NCI-H2107 (cell line): ENCODE results near the gene TFDP3.

Experiments used
- DNase-seq: peaks from one replicate; lab custom pipeline; 2025; lab: John Stamatoyannopoulos, UW

Gene TFDP3, protein sequence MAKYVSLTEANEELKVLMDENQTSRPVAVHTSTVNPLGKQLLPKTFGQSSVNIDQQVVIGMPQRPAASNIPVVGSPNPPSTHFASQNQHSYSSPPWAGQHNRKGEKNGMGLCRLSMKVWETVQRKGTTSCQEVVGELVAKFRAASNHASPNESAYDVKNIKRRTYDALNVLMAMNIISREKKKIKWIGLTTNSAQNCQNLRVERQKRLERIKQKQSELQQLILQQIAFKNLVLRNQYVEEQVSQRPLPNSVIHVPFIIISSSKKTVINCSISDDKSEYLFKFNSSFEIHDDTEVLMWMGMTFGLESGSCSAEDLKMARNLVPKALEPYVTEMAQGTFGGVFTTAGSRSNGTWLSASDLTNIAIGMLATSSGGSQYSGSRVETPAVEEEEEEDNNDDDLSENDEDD

DNA sequence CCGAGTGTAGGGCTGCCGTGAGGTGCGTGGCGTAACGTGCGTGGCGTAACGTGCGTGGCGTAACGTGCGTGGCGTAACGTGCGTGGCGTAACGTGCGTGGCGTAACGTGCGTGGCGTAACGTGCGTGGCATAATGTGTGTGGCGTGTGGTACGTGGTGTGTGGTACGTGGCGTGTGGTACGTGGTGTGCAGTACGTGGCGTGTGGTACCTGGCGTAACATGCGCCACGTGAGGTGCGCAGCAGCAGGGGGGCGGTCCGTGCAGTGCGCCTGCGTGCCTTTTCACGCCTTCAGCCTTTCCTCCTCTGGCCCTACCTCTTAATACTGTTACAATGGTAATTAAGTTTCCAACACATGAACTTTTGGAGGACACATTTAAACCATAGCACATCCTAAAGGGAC is at the start of gene TFDP3:
TSS of gene TFDP3 (minus strand) at position 26 of the 400 bp plus-strand sequence. CDS start 95 bp downstream, outside the sequence.
- DNase-seq = no peak

- DNase-seq = no peak
Measured at GRCh38 chrX:133267621-133268020, 49.5 kb upstream of the TFDP3 start.

DNA sequence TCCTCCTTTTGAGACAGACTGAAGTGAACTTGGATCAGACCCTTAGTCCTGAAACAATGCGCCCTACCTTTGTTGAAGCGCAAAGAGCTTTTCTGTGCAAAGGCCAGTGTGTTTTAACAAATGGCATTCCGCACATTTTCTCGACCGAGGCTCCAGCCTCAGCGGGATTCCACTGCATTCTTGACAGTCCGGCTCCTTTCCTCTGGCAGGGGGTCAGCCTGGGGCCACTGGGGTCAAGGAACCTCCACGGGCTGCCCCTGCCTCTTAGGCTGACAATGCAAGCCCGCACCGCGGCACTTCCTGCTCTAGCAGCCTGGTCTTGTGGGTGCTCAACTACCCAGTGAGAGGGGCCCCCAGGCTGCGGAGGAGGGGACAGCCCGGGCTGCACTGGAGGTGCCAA is 47.2 kb upstream of the TFDP3 start:
- DNase-seq = no peak

- DNase-seq = no peak
Measured at GRCh38 chrX:133258481-133258880, 40.3 kb upstream of the TFDP3 start.

GRCh38 chrX:133254666-133255065 is 36.5 kb upstream of the TFDP3 start:
- no peak for DNase-seq

DNA sequence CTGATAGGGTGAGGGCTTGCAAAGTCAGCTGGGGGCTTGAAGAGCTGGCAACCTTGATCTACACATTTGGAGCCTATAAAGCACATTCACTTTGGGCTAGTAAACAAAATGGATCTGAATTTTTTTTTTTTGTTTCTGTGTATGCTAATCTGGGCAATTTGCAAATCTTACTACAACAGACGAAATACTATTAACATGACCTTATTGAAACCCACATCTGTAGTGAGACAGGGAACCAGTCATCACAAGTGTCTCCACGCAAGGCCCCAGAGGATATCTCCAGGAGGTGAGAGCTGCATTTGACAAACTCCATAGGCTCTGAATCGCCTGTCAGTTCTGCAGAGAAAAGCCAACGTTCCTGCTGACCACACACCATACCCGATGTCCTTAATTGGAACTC is 33.0 kb upstream of the TFDP3 start:
- no peak for DNase-seq

- DNase-seq = no peak
Measured at GRCh38 chrX:133250184-133251100, 32.3 kb upstream of the TFDP3 start.

GRCh38 chrX:133249266-133250058 is 31.3 kb upstream of the TFDP3 start:
- DNase-seq = no peak

DNA sequence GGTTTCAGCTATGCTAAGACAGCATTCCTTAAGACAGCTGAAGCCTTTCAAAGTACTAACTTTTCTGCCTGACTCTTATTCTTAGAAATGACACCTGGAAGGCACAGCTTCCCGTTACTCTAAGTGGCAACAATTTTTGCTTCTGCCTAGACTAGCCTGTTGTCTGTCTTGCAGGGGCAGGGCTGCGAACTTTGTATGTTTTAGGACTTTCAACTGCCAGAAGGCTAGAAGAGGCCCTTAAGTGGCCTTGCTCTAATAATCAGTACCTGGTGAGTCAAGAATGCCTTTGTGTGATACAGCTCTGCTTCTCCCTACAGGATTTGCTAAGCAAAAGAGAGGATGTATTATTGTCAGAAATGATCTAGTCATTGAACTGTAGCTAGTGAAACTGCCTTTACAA is 30.0 kb upstream of the TFDP3 start:
- DNase-seq = no peak

DNA sequence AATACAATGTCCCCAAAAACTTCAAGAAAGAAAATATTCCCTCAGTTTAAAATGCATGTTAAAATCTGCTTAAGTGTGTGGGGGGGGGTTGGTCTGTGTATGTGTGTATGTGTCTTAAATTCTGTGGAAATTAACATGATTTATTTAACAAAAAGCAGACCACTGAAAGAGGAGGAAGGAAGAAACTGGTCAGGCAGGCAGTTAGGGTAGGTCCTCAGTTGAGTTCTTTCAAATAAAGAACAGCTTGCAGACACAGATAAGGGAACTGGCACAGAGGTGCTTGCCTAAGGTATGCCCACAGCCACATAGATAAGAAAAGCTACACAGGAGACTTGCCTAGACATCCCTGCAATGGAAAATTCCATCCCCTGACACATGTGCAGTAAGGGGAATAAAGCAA is 28.8 kb upstream of the TFDP3 start:
- DNase-seq = no peak

- DNase-seq = no peak
Measured at GRCh38 chrX:133235830-133236229, 17.7 kb upstream of the TFDP3 start.

- no peak for DNase-seq
Measured at GRCh38 chrX:133232331-133232730, 14.2 kb upstream of the TFDP3 start.

DNA sequence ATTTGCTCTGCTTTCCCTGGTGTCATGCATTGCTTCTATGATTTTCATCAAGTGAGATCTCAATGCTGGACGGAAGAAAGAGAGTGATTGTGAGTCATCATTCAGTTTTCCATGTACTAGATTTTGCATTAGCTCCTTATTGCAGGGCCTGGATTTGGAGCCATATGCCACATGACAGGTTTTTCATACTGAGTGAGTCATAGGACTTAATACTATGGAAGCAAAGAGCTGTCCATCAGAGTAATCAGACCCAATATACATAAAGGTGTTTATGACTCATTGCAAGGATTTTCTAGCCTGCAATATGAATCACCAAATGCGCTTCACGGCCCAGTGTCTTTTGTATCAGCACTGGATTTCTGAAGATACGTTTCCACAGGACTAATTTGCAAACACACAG is 11.2 kb upstream of the TFDP3 start:
- DNase-seq = no peak

DNA sequence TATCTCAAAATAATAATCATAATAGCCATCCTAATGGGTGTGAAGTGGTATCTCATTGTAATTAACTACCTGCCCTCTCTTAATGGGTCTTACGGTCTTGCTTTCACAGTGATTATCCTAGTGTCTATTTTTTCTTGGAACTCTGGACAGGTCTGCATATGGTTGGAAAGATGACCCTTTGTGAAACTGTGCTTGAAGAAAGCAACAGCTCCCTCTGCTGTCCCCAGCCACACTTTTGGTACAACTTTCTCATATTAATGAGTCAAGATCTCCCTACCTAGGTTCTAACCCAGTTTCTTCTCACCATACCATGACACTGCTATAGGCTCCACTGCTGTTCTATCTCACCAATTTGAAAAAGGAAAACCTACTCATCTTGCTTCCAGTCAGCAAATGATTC is 2.4 kb downstream of the TFDP3 start:
- DNase-seq = no peak

- DNase-seq = no peak
Measured at GRCh38 chrX:133215017-133215416, 3.1 kb downstream of the TFDP3 start.

- DNase-seq = no peak
Measured at GRCh38 chrX:133214301-133214700, 3.9 kb downstream of the TFDP3 start.

GRCh38 chrX:133213117-133213516 is 5.0 kb downstream of the TFDP3 start:
- DNase-seq = no peak

- no peak for DNase-seq
Measured at GRCh38 chrX:133207751-133208150, 10.4 kb downstream of the TFDP3 start.

DNA sequence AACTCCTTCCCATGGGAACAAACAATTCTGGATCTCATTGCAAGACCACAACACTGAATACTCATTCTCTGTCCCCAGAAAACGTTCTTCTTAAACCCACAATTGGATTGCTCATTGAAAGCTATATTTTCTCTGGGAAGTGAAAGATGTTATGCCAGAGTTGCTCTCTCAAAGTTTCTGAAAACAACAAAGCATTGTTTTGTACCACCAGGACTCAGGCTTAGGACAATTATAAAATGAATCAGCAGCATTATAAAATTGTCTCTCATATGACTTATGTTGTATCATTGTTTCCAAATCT is 26.5 kb downstream of the TFDP3 start:
- DNase-seq = no peak

DNA sequence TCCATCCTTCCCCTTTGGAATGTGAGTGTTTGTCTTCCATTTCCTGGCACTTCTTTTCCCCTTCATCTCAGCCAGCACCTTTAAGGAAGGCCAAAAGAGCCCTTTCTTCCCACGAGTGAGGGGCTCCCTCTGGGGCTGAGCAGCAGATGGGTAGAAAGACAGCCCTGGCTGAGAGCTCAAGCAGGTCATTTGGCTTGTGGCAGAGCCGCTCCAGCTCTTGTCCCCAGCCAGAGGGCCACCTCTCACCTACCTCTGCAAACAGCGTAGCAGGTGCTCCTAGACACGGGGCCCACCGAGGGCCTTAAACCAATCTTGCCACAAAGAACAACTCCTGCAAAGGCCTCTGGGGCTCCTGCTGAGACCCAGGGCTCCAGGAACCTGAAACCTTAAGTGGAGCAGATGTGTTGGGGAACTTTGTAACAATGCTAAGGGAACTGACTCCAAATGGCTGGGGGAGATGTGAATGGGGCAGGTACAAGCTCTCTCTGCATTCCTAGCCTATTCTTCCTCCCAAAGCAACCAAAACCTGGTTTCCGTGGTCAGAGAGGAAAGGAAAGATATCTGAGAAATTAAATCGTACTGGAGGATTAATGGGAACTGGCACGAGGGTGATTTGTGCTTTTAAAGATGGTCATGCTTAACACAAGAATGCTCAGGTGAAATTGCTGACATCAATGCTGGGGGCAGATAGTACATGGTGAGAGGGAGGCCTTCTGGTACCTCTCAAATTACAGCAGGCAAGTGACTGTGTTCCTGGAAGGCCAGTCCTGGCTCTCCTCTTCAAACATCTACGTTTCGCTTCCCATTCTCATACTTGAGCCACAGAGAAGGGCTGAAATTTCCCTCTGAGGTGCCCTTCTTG is 27.0 kb downstream of the TFDP3 start:
- DNase-seq = no peak

- DNase-seq = no peak
Measured at GRCh38 chrX:133189195-133189594, 29.0 kb downstream of the TFDP3 start.

GRCh38 chrX:133188631-133189030 is 29.5 kb downstream of the TFDP3 start:
- no peak for DNase-seq
